BE2C (cell line): Measurements from ENCODE around the gene SUCLA2.

Source experiments
- DNase-seq: peaks from one replicate; pipeline ENCODE4 v3.0.0-alpha.2; 2020
- H3K27me3 ChIP-seq: fragments of 250-450 bp; sonication (Bioruptor Pico); 2 replicates; pipeline ENCODE4 v1.5.1; 2020; ENCODE audit warnings: mild to moderate bottlenecking
- H3K36me3 ChIP-seq: fragments of 250-450 bp; sonication (Bioruptor Pico); 2 replicates; pipeline ENCODE4 v1.5.1; 2020; ENCODE audit warnings: mild to moderate bottlenecking
- H3K4me1 ChIP-seq: fragments of 250-450 bp; sonication (Bioruptor Pico); 2 replicates; pipeline ENCODE4 v1.5.1; 2020
- H3K4me3 ChIP-seq: 2 replicates; pipeline ENCODE4 v1.5.1; 2011; ENCODE audit warnings: low read depth, low read length
- H3K9me3 ChIP-seq: fragments of 250-450 bp; sonication (Bioruptor Pico); 2 replicates; pipeline ENCODE4 v1.5.1; 2020
- TF ChIP-seq, protein P1 (sequence below): IDR thresholded peaks from 2 replicates; pipeline ENCODE4 v1.5.1; 2012; ENCODE audit warnings: mild to moderate bottlenecking, low read depth, low read length

SUCLA2 gene

DNA sequence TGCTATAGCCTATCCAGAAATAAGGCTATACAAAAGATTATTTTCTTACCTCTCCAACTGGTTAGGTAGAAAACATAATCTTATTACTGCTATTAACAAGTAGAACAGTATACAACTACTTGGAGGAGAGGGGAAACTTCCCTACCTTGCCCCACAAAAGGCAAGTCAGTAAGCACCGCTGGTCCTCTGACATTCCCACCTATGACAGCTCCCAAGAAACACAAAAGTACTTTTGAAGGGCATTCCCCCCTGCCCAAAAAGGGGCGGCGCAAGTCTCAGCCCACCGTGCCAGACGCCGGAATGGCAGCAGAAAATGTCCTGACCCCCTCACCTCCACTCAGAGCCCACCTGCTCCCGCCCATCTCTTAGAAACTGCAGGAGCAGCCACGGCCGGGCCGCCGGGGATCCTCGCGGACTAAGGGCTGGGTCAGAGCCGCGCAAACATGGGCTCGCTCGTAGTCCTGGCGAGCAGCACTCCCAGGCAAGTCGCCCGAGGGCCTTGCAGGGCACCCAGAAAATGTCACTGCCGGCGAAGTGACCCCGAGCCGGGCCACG, 437 bp downstream of the SUCLA2 start:
- no peaks in the 10 kb centered on the region for H3K9me3 ChIP-seq
- H3K4me1 ChIP-seq = peaks cover 3% of the 10 kb centered on the region
- H3K4me3 ChIP-seq = peak overlapping the region; percentile 98
- no peaks in the 10 kb centered on the region for H3K27me3 ChIP-seq
- TF ChIP-seq, protein P1, sequence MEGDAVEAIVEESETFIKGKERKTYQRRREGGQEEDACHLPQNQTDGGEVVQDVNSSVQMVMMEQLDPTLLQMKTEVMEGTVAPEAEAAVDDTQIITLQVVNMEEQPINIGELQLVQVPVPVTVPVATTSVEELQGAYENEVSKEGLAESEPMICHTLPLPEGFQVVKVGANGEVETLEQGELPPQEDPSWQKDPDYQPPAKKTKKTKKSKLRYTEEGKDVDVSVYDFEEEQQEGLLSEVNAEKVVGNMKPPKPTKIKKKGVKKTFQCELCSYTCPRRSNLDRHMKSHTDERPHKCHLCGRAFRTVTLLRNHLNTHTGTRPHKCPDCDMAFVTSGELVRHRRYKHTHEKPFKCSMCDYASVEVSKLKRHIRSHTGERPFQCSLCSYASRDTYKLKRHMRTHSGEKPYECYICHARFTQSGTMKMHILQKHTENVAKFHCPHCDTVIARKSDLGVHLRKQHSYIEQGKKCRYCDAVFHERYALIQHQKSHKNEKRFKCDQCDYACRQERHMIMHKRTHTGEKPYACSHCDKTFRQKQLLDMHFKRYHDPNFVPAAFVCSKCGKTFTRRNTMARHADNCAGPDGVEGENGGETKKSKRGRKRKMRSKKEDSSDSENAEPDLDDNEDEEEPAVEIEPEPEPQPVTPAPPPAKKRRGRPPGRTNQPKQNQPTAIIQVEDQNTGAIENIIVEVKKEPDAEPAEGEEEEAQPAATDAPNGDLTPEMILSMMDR = no peak
- peaks cover 7% of the 10 kb centered on the region for H3K36me3 ChIP-seq
- no peak for DNase-seq

DNA sequence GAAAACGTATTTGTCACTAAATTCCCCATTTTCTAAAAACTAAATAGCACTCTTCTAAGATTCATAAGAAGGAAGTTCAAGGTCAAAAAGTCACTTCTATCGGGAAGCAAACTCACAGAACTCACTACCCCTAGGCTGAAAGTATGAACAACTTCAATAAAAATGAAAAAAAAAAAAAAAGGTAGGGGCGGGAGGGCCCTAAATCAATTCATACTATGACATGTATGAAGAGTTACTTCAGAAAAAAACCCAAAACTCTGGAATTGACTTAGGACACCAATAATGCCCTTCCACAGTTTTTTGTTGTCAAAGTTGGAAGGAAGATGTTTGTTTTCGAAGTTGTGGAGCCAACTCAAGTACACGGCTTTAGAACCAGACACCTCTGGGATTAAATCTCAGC, 1.1 kb downstream of the SUCLA2 start:
- TF ChIP-seq, protein P1 = no peak
- Histone ChIP-seq H3K4me1 (peaks cover 3% of the 10 kb centered on the region), H3K27me3 (no peaks in the 10 kb centered on the region), H3K36me3 (peaks cover 12% of the 10 kb centered on the region), H3K4me3 (peak overlapping the region; percentile 98), H3K9me3 (no peaks in the 10 kb centered on the region)
- DNase-seq = no peak

DNA sequence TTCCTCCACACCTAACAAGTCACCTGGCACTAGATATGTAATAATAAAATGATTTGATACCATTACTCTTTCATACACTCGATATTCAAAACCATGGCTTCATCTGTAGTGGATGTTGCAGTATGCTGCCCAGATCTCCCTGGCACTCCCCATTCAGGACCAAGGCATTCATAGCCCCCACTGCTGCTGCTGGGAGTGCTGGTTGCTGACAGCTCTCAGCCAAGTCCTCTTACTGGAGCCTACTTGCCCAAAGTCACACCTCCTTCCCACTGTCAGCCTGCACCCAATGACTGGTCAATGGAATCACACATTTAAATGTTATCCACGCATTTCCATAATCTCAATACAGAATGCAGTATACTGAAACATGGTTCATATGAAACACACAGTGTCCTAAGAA, 3.7 kb downstream of the SUCLA2 start:
- Histone ChIP-seq H3K27me3 (no peaks in the 10 kb centered on the region), H3K36me3 (peaks cover 35% of the 10 kb centered on the region), H3K4me3 (no peak overlapping the region), H3K4me1 (peaks cover 3% of the 10 kb centered on the region), H3K9me3 (no peaks in the 10 kb centered on the region)
- no peak for DNase-seq
- TF ChIP-seq, protein P1 = no peak

DNA sequence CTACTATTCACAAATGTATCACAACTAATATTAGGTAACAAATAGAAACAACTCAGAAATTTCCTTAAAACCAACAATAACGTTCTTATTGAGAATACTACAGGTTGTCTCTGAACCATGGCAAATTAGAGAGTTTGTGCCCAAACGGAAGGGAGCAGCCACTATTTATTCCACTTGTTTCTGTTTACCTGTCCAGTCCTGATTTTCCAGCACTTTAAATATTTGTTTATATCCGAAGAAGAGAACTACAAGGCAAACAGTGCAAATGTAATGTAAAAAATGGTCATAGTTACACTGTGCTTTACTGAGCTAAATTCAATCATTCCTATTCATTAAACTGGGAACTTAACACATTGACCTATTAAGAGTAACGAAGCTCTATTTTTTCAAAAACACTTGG, 9.2 kb downstream of the SUCLA2 start:
- no peaks in the 10 kb centered on the region for H3K9me3 ChIP-seq
- no peaks in the 10 kb centered on the region for H3K4me1 ChIP-seq
- DNase-seq = no peak
- no peak overlapping the region for H3K4me3 ChIP-seq
- no peaks in the 10 kb centered on the region for H3K27me3 ChIP-seq
- H3K36me3 ChIP-seq = peaks cover 58% of the 10 kb centered on the region
- TF ChIP-seq, protein P1 = no peak

DNA sequence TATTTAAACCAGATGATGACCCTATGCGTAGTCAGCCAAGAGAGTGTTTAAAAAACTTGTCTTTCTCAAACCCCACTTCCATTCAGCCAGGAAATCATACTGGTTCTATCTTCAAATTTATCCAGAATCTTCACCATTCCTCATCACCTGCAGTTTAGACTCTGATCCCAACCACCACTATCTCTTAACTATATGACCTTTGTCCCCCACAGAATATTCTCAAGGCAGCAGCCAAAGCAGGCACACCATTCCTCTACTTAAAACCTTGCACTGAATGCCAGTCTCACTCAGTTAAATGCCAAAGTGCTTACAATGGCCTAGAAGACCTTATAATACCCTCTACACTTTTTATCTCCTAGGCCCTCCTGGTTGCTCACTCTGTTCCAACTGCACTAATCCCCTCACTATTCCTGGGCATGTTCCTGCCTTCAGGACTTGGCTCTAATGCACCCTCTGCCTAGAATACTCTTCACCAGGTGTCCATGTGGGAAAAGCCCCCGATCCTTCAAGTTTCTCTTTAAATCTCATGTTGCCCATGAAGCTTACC, 10.1 kb downstream of the SUCLA2 start:
- no peaks in the 10 kb centered on the region for H3K27me3 ChIP-seq
- H3K9me3 ChIP-seq = no peaks in the 10 kb centered on the region
- peaks cover 64% of the 10 kb centered on the region for H3K36me3 ChIP-seq
- no peak for DNase-seq
- TF ChIP-seq, protein P1 = no peak
- no peak overlapping the region for H3K4me3 ChIP-seq
- H3K4me1 ChIP-seq = no peaks in the 10 kb centered on the region

DNA sequence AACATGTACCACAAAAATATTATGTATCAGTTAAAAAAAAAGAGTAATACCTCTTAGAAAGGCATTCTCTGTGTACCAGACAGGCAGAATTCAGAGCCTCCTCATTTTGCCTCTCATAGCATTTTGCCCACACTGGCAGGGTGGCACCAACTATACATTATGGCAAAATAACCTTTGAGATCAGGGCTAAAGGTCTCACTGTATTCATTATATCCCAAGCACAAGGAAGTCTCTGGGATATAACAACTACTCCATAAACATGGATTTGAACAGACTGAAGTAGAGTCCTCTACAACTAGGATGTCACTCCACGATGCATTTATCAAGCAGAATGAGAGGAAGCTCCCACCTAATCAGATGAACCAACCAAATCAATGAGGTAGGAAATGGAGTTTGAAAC, 10.6 kb downstream of the SUCLA2 start:
- H3K9me3 ChIP-seq = no peaks in the 10 kb centered on the region
- no peaks in the 10 kb centered on the region for H3K4me1 ChIP-seq
- no peak for DNase-seq
- no peaks in the 10 kb centered on the region for H3K27me3 ChIP-seq
- TF ChIP-seq, protein P1 = no peak
- H3K4me3 ChIP-seq = no peak overlapping the region
- peaks cover 63% of the 10 kb centered on the region for H3K36me3 ChIP-seq
